CD4-positive, alpha-beta T cell treated with Interleukin-15 for 1 hour (primary cell): ENCODE measurements around the gene MBOAT1.
"Not testable (repeated sequence)": the region's sequence is repeated elsewhere in the genome, so short reads cannot be mapped to it uniquely, and the experiment has no call there.

Source experiments
- DNase-seq: peaks from one replicate; pipeline ENCODE4 v3.0.0-alpha.2; 2020

MBOAT1 gene

DNA sequence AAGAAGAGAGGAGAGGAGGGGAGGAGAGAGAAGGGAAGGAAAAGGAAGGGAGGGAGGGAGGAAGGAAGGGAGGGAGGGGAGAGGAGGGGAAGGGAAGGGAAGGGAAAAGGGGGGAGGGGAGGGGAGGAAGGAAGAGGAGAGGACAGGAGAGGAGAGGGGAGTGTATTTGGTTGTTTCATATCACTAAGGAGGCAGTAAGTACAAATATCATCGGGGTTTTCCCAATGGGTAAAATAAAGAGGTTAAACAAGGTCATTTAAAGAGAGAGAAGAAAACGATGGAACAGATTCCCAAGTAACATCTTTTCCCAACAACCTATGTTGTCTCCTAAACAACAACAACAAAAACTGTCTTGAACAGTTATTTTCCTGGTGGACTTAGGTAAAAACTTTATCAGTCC, 43.6 kb downstream of the MBOAT1 start:
- DNase-seq, result no peak

DNA sequence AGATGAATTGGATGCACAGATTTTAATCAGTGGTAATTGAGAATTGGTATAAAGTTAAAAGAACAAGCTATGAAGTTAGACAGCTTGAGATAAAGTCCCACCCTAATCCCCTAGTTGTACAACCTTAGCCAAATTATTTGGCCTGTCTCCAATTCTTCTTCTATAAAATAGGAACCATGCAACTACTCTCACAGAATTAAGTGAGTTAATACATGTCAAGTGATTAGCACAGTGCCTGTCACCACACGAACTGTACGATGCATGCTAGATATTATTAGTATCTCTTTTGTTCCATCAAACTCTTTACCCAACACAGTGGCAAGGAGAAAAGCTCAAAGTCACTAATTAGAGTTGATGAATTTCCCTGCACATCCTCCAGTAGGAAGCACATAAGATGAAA, 44.7 kb downstream of the MBOAT1 start:
- no peak for DNase-seq

DNA sequence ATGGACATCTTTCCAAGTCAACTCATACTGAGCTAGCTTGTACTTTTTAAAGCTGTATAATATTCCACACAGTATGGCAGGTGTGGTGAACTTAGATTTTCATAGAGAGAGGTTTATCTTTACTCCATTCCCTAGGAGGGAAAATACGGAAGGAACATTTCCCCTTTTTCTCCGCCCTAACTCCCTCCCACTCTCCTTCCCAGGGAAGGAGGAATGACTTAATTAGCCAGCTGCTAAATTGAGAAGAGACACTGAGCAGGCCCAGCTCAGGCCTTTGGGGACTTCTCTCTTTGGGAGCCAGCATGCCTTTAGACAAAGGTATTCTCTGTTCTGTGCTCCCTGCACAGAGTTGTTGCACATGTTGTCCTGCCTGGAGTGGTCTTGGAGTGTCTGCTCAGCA, 46.1 kb downstream of the MBOAT1 start:
- DNase-seq, result no peak

GRCh38 chr6:20162515-20162914, 49.8 kb downstream of the MBOAT1 start:
- DNase-seq, result no peak

DNA sequence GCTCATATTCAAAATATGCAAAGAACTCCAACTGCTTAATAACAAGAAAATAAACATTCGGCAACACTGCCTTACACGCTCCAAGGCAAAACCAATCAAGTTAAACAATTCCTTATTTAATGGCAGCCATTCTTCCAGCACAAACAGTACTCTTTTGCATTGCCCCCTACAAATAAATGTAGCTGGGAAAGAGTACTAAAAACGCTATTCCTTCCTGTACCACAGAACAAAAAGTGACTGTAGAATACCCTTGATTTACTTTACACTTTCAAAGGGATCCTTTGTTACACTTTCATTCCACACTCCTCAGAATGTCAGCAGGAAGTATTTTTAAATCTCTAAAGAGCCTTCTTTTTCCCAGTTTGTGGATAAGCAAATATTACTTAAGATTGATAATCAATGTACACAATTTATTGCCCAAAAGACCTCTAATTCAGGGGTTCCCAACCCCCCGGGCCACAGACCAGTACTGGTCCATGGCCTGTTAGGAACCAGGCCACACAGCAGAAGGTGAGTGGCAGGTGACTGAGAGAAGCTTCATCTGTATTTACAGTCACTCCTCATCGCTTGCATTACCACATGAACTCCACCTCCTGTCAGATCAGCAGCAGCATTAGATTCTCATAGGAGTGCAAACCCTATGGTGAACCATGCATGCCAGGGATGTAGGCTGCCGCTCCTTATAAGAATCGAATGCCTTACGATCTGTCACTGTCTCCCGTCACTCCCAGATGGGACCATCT, 51.6 kb downstream of the MBOAT1 start:
- no peak for DNase-seq

- DNase-seq, result no peak
Measured at GRCh38 chr6:20159781-20160540, 52.3 kb downstream of the MBOAT1 start.

DNA sequence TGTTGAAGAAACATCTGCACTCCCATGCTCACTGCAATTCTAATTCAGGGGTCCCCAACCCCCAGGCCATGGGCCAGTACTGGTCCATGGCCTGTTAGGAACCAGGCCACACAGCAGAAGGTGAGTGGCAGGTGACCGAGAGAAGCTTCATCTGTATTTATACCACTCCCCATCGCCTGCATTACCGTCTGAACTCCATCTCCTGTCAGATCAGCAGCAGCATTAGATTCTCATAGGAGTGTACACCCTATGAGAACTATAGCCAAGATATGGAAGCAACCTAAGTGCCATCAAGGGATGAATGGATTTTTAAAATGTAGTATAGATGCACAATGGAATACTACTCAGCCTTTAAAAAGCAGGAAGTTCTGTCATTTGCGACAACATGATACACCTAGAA, 53.2 kb downstream of the MBOAT1 start:
- no peak for DNase-seq

DNA sequence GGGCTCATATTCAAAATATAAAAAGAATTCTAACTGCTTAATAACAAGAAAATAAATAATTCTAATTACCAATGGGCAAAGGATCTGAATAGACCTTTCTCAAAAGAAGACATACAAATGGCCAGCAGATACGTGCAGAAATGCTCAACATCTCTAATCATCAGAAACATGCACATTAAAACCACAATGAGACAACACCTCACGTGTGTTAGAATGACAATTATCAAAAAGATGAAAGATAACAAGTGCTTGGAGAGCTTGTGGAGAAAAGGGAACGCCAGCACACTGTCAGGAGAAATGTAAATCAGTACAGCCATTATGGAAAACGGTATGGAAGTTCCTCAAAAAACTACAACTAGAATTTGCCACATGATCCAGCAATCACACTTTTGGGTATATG, 53.6 kb downstream of the MBOAT1 start:
- no peak for DNase-seq

DNA sequence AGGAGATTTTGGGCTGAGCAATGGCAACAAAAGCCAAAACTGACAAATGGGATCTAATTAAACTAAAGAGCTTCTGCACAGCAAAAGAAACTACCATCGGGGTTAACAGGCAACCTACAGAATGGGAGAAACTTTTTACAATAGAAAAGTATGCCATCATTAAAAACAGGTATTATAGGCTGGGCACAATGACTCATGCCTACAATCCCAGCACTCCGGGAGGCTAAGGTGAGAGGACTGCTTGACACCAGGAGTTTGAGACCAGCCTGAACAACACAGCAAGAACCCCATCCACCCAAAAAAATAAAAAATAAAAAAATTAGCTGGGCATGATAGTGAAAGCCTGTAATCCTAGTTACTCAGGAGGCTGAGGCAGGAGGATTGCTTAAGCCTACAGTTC, 55.4 kb downstream of the MBOAT1 start:
- DNase-seq, result no peak

DNA sequence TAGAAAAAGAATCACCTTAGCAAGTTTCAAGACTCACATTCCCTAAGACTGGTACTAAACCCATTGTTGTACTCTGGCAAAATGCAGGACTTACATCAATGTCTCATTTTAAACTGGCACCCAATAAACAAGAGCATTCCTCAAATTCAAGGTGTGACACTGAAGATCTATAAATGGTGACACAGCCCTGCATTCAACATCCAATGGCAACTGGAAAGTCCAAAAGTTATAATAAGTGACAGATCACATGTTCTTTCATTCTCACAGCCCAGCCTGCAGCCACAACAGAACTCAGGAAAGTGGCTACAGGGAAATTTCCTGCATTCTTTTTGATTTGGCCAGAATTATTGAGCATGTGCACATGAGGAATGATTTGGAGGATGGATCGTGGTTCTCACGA, 57.5 kb downstream of the MBOAT1 start:
- no peak for DNase-seq

DNA sequence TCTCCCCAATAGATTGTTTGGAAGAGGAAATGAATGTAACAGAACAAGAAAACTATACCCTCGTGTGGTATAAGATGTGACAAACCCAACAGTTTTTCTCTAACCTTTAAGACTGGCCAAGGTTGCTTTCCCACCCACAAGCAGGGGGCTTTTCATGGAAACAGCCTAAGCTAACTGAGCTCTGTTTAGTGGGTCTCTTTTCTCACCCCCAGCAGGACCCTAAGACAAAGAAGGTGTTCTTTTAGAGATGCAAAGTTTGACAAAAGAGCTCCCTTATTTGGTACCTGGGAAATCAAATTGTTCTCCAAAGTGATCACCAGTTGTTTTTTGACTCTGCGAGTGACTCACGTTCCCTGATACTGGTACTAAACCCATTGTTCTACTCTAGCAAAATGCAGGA, 59.1 kb downstream of the MBOAT1 start:
- no peak for DNase-seq

DNA sequence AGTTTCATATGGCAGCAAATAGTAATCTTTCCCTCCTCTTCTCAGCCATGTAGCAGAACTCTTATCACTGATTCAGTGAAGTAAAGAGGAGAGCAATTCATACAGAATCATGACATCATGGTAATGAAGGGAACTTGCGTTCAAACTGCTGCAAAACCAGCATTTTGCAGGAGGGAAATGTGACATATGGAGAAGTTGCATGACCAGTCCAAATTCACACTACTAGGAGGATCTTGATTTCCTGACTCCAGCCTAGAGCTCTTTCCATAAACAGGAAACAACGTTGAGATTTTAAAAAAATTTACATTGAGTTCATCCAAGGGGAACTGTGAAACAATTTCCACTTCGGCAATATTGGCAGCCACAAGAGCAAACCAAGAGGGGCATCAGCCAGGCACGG, 63.8 kb downstream of the MBOAT1 start:
- DNase-seq, result no peak

DNA sequence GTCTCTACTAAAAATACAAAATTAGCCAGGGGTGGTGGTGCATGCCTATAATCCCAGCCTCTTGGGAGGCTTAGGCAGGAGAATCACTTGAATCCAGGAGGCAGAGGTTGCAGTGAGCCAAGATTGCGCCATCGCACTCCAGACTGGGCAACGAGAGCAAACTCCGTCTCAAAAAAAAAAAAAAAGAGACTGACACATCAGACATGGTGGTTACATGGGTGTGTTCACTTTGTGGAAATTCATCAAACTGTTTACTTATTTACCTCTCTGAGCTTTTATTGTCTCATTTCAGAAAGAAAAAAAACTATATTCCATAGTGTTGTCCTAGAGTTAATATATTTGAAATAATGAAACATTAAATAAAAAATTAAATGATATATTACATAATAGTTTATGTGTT, 64.8 kb downstream of the MBOAT1 start:
- no peak for DNase-seq

DNA sequence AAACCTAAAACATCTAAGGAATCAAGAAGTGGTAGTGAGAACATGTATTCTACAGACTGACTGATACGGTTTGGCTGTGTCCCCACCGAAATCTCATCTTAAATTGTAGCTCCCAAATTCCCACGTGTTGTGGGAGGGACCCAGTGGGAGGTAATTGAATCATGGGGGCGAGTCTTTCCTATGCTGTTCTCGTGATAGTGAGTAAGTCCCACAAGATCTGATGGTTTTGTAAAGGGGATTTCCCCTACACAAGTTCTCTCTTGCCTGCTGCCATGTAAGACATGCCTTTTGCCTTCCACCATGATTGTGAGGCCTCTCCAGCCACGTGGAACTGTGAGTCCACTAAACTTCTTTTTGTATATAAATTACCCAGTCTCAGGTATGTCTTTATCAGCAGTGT, 65.4 kb downstream of the MBOAT1 start:
- DNase-seq, result not testable (repeated sequence)

DNA sequence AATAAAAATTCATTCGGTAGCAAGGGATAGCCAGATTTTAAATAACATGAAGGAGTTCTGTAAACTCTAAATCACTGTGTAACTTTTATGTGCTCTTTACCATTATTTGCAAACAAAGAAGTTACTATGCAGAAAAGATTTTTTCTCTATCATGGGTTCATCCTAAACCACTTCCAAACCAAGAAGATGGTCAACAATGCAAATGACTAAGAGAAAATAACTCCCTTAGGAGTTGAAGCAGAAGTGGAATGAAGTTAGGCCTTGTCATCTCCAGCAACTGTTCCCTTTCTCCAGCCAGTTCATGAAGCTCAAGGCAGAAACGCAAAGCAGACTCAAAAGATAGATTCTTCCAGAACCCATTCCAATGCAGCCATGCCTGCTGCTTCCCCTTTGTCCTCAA, 66.0 kb downstream of the MBOAT1 start:
- DNase-seq, result no peak

DNA sequence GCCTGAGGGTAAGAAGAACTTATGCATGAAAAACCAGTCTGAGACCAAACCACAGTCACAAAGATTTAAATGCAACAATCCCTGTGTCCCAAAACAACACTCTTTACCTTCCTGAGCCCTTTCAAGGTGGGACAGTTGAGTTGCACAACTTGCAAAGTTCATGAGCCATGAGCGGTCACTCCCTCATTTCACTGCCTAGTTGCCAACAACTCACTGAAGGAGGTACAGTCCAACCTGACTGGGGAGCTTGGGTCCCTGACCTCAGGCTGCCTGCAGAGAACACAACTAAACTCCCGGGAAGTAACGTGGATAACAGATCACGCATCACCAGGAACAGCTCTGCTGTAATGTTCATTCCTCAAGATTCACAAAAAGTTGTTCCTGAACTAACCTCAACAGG, 69.4 kb downstream of the MBOAT1 start:
- DNase-seq, result no peak

DNA sequence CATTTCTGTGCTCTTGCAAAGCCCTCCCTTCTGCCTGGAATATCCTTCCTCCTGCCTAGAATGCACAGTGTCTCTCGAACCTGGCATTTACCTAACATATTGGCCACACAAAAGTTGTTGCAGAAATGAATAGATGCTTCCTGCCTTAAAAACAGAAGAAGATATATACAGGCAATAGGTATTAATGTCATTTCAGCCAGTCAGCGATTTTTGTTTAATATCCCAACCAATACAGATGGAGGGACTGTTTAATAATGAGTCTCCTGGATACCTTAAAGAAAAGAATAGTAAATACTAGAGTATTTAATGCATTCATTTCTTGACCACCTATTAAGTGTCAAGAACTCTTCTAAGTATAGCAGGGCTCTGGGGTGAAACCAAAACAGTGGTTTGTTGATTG, 70.3 kb downstream of the MBOAT1 start:
- DNase-seq, result no peak

- not testable (repeated sequence) for DNase-seq
Measured at GRCh38 chr6:20139127-20139963, 72.9 kb downstream of the MBOAT1 start.

- DNase-seq, result no peak
Measured at GRCh38 chr6:20137837-20138236, 74.4 kb downstream of the MBOAT1 start.

DNA sequence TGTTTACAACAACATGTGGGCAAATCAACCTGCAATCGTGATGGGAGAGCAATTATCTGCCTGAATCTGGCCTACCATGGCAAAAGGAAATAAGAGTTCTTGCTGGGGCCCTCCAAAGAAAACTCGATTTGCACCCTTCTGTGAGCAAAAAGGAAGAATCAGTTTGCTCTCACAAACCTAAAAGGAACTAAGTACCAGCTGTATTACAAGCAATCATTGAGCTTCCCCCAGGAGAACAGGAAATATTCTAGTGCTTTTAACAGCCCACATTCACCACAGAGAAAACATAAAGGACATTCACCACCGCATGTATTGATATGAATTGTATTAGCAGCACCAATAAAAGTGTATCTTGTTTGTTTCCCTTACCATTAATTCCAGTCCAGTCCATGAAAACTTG, 75.0 kb downstream of the MBOAT1 start:
- DNase-seq, result no peak

DNA sequence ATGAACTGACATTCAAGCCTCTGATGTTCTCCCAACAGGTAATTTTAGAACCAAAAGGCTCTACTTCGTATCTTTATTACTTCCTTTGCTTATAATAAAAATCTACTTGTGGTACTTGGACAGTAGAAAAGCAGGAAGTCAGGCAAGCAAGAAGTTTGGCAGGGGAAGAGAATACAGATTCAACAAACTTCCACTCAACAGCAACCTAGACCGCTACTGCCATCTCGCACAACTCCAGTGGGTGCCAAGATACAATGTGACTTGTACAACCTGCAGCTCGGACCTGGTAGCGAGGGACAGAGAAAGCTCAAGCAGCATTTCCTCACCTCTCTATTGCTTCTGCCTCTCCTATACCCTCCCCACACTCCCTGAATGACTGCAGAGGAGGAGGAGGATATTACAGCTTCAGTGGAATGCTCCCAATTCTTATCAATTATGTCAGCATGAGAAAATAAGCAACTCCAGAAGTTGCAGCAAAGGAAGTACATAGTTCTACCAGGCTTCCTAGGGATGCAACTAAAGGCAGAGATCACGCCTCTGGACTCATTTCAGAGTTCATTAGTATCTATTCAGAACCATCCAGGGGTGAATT, 76.5 kb downstream of the MBOAT1 start:
- no peak for DNase-seq

DNA sequence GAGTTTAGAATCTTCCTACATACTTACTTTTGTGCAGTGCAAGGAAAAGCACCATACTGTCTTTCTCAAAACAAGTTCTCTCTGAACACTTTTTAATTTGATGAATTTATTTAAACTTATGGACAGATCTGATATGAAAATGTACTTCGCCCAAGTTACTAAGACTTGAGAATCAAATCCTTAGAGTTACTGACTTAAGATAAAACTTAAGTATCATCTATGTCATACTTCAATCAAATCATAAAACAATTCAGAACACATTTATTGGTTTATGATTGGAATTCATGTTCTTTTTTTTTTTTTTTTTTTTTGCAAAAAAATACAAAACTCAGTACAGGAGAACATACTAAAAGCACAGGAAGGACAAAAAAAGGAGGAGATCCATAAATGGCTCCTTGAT, 77.7 kb downstream of the MBOAT1 start:
- no peak for DNase-seq
